Measurements from ENCODE around the gene TMEM132A.

- TF ChIP-seq CTCF (IDR thresholded peaks at IDR 0.05) (no peak), ZFX (IDR thresholded peaks at IDR 0.05; ENCODE audit: borderline replicate concordance) (no peak)
These were observed 8.9 kb upstream of the TMEM132A start for GRCh38 chr11:60915248-60915914.

All from 22Rv1 (cell line).